Activated naive CD8-positive, alpha-beta T cell treated with anti-CD3 and anti-CD28 coated beads for 36 hours (primary cell): Measurements from ENCODE around the gene ADGRG2. TPM values are rescaled to one million over a fixed set of nuclear protein-coding genes. Genes with fewer than 3 reads are reported as not detected.

Experiments
- total RNA-seq, 2 experiments: library from RNA; stranded (reverse); gene quantifications; one replicate each; pipeline ENCODE4 v1.2.3, GENCODE V29; 2021

ADGRG2 gene
- total RNA-seq, 2 experiments from 2014 or later: not detected

Other genes with a start within 250 kb of the ADGRG2 start
- 10 to 100 TPM; 18.2 to 18.6 TPM for gene PHKA2, start 138.4 kb downstream of the ADGRG2 start, total RNA-seq
- 100 to 1,000 TPM; 286 to 288 TPM for gene PDHA1, start 221.5 kb upstream of the ADGRG2 start, total RNA-seq